ENCODE results near the gene FBRSL1. TPM values are rescaled to one million over a fixed set of nuclear protein-coding genes. Genes with fewer than 3 reads are reported as not detected.

Gene FBRSL1
- total and polyA plus RNA-seq, 2 of the 8 experiments (the other 6 are each of a cell fraction or from before 2014, with no cell fraction given): 18.4 to 109 TPM

DNA sequence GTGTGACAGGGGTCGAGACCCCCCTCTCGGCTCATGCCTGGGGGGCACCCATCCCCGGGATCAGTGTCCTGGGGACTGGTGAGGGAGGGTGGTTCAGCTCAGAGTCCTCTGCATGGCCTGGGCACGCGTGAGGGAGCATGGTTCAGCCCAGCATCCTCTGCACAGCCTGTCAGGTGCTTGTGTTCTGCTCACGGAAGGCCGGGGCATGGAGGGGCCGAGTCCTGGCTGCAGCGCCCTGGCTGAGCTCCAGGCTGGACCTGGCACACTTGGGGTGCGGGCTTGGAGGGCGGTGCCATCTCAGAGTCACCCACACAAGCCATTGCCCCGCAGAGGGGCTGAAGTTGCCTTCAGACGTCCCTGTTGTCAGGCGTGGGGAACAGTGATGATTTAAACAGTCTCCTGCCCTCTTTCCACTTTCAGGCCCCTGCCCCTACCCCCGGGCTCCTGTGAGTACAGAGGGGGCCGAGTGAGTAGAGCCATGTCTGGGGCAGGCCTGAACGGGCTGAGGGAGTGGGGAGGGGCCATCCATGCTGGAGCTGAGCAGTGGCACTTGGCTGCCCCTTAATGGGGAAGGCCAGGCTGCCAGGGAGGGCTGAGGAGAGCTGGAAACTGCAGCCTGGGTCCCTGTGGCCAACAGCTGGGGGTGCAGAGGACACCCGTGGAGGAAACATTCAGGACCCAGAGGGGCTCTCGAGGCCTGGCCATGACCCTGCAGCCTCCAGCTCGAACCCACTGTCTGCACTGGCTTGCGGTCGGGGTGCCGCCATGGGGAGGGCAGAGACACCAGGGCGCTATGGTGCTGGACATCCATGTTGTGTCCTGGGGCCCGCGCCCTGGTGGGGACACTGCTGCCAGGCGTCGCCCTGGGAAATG is 22.5 kb downstream of the FBRSL1 start (continued):
- TF ChIP-seq EGR1 (IDR thresholded peaks at IDR 0.05; ENCODE audit: borderline replicate concordance, low read depth, low read length) (no peak), TAF7 (optimal IDR thresholded peaks at IDR 0.05; ENCODE audit: borderline replicate concordance, low read depth, low read length) (no peak), RXRA (IDR thresholded peaks at IDR 0.05; ENCODE audit: insufficient read depth, low read depth, low read length) (no peak), PHF8 (conservative IDR thresholded peaks at IDR 0.05; ENCODE audit: low read depth, low read length) (no peak)
